Measurements from ENCODE around the gene SPATA16. TPM values are rescaled to one million over a fixed set of nuclear protein-coding genes. Genes with fewer than 3 reads are reported as not detected.

Gene SPATA16
- total and polyA plus RNA-seq, 2 of the 13 experiments (the other 11 are each of a cell fraction or from before 2014, with no cell fraction given): not detected

GRCh38 chr3:172946061-172946460 lies 195.0 kb downstream of the SPATA16 start:
- no peaks in the 10 kb centered on the region for H3K36me3 ChIP-seq (replicated peaks in 1 of 2; ENCODE audit: control insufficient read depth in 1 of 2, insufficient read depth in 2 of 2, low read length in 2 of 2)
- no peaks in the 10 kb centered on the region for H3K79me2 ChIP-seq (ENCODE audit: insufficient read depth, low read length)
- no peak for ATAC-seq
- FAIRE-seq: no peak
- H3K4me3 ChIP-seq (replicated peaks in 1 of 3; ENCODE audit: insufficient read depth in 1 of 3, low read depth in 2 of 3, low read length in 3 of 3): no peak overlapping the region
- H3K9me3 ChIP-seq (ENCODE audit: low read length): no peaks in the 10 kb centered on the region
- no TSS peak for BruUV-seq (replicated peaks)
- WGBS (ENCODE audit: low lambda C conversion rate): 0% methylated on average over 2 of the region's 2 CpGs
- H3K9ac ChIP-seq (ENCODE audit: insufficient read depth, low read depth, low read length): no peak overlapping the region
- no peak overlapping the region for H3K4me2 ChIP-seq (ENCODE audit: low read depth, low read length)
- H3K27ac ChIP-seq (ENCODE audit: extremely low read length, insufficient read depth, low read length): no peak overlapping the region
- no peaks in the 10 kb centered on the region for H3K27me3 ChIP-seq (ENCODE audit: control insufficient read depth in 1 of 2, insufficient read depth in 2 of 2, low read length in 2 of 2)
- CTCF ChIA-PET (ENCODE audit: low intra/inter-chr PET ratio, low total read pairs): no interaction called here
- TF ChIP-seq ZBTB25 (CRISPR knock-in tag; IDR thresholded peaks at IDR 0.05) (no peak), SETDB1 (CRISPR knock-in tag; IDR thresholded peaks at IDR 0.05; ENCODE audit: borderline replicate concordance) (no peak), GLI4 (CRISPR knock-in tag; IDR thresholded peaks at IDR 0.05; ENCODE audit: borderline replicate concordance) (no peak), ZNF30 (CRISPR knock-in tag; IDR thresholded peaks at IDR 0.05) (no peak), GFI1 (CRISPR knock-in tag; IDR thresholded peaks at IDR 0.05; ENCODE audit: borderline replicate concordance) (no peak), ZNF687 (CRISPR knock-in tag; IDR thresholded peaks at IDR 0.05) (no peak), PREB (CRISPR knock-in tag; IDR thresholded peaks at IDR 0.05) (no peak), ZNF747 (CRISPR knock-in tag; IDR thresholded peaks at IDR 0.05; ENCODE audit: borderline replicate concordance) (no peak), ELF3 (CRISPR knock-in tag; IDR thresholded peaks at IDR 0.05) (no peak), ZNF678 (CRISPR knock-in tag; IDR thresholded peaks at IDR 0.05) (no peak), ZNF772 (CRISPR knock-in tag; IDR thresholded peaks at IDR 0.05) (no peak), ZNF264 (CRISPR knock-in tag; IDR thresholded peaks at IDR 0.05) (no peak), ZNF724P (CRISPR knock-in tag; IDR thresholded peaks at IDR 0.05; ENCODE audit: borderline replicate concordance) (no peak), ZNF33B (CRISPR knock-in tag; IDR thresholded peaks at IDR 0.05) (no peak), TOE1 (CRISPR knock-in tag; IDR thresholded peaks at IDR 0.05) (no peak), ZNF263 (CRISPR knock-in tag; IDR thresholded peaks at IDR 0.05) (no peak), SCMH1 (CRISPR knock-in tag; IDR thresholded peaks at IDR 0.05; ENCODE audit: borderline replicate concordance) (no peak), DMAP1 (CRISPR knock-in tag; IDR thresholded peaks at IDR 0.05) (no peak), ZC3H13 (CRISPR knock-in tag; IDR thresholded peaks at IDR 0.05) (no peak)
- POLR2A ChIA-PET: no interaction called here
- H4K20me1 ChIP-seq (ENCODE audit: insufficient read depth, low read length): no peaks in the 10 kb centered on the region
- no peaks in the 10 kb centered on the region for H3K4me1 ChIP-seq (ENCODE audit: insufficient read depth, low read length)
- in situ Hi-C loops (cut with HindIII; ENCODE audit: extremely low pct_ligation_motif_present, low pct_unique_long_range_greater_than_20kb): no loop called here
- intact Hi-C loops (cut with micrococcal nuclease; ENCODE audit: unreplicated experiment): no loop called here
- no peak overlapping the region for H2AFZ ChIP-seq (ENCODE audit: low read length)
- DNase-seq (ENCODE audit: low spot score): no peak
